NCI-H146 (cell line): ENCODE measurements around the gene FBLN5.
"Not testable (repeated sequence)": the region's sequence is repeated elsewhere in the genome, so short reads cannot be mapped to it uniquely, and the experiment has no call there.

Experiments used
- DNase-seq: peaks from one replicate; lab custom pipeline; 2025; lab: John Stamatoyannopoulos, UW

Gene FBLN5

GRCh38 chr14:91906374-91906773 is 41.1 kb downstream of the FBLN5 start:
- no peak for DNase-seq

DNA sequence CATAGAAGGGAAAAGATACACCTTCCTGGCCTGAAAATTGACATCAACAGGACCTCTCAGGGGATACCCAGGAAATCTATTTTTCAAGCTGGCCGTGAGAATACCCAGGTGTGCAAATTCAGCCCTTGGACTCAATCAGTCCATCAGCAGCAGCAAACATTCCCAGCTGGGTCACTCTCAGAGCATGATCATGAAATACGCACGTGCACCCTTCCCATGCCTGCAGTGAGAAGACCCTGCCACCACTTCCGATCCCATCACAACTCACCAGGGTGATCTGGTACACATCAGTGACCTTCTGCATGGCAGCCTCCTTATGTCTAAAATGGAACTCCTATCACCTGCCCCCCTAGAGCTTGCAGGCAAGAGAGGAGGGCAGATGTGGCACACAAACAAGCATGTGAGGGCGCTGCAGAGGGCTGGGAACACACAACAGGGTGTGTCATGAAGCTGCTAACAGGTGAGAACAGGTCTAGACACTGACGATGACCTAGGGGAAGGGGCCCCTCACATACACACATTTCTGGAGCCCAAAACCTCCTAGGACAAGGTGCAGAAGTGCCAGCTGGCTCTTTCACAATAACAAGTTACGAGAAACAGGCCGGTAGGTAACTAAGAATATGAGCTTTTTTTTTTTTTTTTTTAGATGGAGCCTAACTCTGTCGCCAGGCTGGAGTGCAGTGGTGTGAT is 42.4 kb downstream of the FBLN5 start:
- DNase-seq = no peak

DNA sequence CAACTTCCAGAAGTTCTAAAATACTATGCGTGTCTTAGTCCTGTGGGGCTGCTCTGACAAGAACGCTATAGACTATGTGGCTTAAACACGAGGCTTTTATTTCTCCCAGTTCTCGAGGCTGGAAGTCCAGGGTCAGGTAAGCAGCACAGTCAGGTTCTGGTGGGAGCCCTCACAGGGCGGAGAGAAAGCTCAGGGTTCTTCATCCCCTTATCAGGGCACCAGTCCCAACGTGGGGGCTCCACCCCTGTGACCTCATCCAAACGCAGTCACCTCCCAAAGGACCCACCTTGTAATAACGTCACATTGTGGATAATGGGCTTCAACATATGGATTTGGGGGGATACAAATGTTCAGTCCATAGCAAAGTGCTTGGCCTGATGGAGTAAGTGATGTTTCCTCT is 43.0 kb downstream of the FBLN5 start:
- no peak for DNase-seq

DNA sequence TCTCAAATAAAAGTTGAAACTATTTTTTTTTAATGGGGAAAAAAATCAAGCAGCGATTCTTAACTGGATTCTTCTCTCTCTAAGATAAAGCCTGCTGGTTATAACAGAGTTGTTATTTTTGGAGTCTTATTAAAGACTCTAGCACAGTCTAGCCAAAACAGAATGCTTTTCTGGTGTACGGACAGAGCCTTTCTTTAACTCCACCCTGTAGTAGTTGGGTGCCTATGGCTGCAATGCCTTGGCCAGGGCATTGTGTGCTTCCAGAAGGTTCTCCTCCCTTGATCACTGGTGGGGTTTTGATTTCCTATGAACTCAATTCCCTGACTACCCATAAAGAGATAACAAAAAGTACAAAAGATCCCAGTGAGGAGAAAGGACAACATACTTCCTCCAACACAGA is 44.4 kb downstream of the FBLN5 start:
- DNase-seq = no peak

DNA sequence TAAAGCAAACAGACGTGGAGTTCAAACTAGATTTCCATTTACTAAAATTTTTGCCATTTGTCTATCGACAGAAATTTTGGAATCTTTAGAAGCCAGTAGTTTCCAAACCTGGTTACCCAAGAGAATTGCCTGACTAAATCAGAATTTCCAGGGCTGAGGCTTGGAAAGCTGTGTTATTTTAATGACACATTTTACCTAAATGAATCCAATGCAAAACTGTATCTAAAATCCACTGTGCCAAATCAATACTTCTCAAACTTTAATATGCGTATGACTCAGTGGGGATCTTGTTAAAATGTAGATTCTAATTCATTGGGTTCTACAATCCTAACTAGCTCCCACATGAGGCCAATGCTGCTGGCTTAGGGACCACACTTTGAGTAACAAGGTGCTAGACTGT is 45.2 kb downstream of the FBLN5 start:
- no peak for DNase-seq

- DNase-seq = no peak
Observed at GRCh38 chr14:91901449-91902226, 45.9 kb downstream of the FBLN5 start.

DNA sequence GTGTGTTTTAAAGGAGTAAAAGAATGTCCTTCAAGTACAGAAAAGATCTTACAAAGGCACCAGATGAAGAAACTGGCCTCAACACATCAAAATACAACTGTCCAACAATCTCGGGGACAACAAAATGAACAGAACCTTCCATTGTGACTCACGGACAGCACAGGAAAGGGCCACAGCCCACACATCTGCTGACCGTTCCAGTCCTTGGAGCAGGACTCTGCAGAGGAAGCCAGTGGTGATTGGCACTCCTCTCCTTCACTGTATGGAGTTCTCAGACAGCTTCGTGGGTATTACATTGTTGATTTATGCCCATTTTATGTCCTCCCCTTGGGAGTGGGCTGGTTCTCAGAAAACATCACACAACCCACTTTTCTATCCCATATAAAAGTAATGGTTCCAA is 47.7 kb downstream of the FBLN5 start:
- DNase-seq = no peak

DNA sequence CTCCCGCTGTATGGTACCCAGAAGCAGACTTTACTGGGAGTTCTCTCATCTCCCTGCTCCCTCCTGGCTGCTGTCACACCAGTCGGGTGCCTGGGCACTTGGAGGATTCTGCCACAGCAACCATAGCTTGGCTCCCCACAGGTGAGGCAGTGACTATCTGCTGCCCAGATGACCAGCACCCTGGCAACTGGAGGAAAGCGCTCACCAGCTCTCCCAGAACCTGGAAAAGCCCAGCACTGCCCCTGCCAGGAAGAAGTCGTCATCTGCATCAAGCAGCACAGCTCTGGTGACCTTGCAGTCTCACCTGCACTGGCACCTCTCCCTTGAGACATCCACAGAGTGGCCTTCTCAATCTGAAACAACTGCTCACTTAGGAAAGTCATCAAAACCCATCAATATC is 48.3 kb downstream of the FBLN5 start:
- no peak for DNase-seq

DNA sequence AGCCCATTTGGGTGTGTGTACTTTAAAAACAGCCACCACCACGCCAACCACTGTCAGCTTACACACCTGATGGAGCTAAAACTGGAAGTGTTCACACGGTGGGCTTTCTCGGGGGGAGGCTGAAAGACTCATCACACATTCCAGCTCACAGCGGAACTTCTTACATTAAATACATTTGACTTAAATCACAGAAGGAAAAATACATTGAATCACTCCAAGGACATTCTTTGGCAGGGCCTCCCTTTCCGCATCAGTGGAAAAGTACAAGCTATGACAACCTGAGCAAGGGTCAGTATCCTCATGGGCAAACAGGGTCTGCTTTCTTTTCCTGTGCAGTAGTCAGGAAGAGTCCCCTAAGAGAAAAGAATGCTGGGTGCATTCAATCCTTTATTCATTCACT is 49.1 kb downstream of the FBLN5 start:
- DNase-seq = no peak

- DNase-seq = not testable (repeated sequence)
Observed at GRCh38 chr14:91897716-91898115, 49.8 kb downstream of the FBLN5 start.

- no peak for DNase-seq
Observed at GRCh38 chr14:91897106-91897701, 50.3 kb downstream of the FBLN5 start.

DNA sequence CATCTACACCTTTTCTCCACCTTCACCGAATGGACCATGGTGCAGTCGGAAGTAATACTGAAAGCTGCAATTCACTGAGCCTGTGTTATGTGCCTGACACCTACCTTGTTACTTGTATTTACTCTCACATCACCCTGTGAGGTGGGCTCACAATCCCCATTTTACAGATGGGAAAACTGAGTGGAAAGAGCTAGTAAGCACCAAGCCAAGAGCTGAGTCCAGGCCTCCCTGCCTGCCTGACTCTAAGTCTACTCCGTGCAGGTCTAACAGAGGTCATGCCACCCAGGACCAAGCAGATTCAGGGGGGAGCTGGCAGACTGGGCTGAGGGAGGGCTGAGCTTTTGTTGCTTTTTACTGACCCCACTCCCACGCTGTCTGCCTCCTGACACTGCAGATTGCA is 51.1 kb downstream of the FBLN5 start:
- DNase-seq = no peak

GRCh38 chr14:91893669-91894068 is 53.8 kb downstream of the FBLN5 start:
- DNase-seq = no peak

DNA sequence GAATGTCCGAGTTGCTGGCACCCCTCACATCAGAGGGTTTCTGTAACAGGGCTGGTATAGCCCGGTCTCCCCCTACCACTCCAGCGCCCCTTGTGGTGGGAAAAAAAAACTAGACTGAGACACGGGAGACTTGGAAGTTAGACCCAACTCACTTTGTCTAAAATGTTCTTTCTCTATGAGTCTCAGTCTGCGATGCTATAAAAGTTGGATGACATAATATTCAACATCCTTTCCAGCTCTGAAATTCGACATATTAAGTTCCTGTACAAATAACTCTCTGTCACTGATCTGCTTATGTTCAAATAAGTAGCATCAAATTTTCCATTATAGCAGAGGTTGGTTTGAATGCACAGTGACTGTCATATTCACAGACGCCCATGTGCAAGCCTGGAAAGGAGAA is 54.5 kb downstream of the FBLN5 start:
- DNase-seq = no peak

GRCh38 chr14:91891721-91892220 is 55.7 kb downstream of the FBLN5 start:
- no peak for DNase-seq

GRCh38 chr14:91891101-91891500 is 56.4 kb downstream of the FBLN5 start:
- no peak for DNase-seq

- no peak for DNase-seq
Observed at GRCh38 chr14:91890291-91890749, 57.2 kb downstream of the FBLN5 start.

GRCh38 chr14:91889477-91890211 is 57.9 kb downstream of the FBLN5 start:
- DNase-seq = no peak

DNA sequence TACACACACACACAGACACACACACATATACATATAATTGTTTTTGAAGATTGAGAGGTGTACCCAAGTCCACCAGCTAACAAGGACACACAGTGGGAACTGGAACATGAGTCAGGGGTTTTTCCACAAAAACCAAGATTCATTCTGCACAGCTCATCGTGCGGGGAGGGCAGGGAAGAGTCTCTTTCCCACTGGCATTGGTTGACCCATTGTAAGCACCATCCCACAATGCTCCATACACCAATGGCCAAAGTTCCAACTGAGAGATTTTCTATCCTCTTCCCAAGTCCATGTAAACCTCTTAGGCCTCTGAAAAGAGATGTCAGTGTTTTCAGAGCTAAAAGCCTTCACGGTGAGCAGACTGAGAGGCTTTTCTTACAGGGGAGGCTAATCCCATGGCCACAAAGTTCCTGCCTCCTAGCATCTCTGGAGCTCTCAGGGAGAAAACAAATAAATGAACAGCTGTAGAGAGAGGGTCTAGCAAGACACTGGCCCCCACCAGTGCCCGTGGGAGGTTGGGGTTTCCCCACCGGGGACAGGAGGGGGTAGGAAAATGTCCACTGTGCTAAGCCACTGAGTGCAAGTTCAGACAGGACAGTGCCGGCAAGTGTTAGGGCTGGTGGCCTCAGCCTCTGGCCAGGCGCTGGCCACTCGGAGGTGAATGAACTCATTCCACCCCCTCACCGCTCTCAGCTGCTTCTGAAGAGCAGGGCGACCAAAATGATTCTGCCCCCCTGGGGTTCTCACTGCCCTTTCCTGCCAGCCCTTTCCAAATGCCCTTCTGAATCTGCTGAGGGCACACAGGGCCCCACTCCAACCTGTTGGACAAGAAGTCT is 58.6 kb downstream of the FBLN5 start:
- no peak for DNase-seq

GRCh38 chr14:91886961-91887360 is 60.5 kb downstream of the FBLN5 start:
- DNase-seq = no peak

DNA sequence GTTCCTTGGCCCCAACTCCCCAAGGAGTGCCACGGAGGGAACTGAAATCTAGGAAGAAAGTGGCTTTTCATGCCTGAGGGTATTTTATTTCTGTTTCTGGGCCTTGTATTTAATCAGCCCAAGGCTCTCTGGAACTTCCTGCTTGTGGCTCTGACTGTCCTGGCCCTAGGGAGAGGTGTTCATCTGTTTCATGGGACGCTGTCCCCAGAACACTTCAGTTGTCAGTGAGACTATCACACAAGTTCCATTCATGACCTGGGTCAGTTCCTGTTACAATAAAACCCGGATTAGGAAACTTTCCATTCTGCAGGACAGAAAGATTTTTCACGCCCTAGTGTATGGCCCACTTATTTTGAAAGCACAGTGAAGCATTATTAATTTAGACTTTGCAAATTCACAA is 61.7 kb downstream of the FBLN5 start:
- no peak for DNase-seq
